AG20443 (cell line): ENCODE measurements around the gene GREM2.

Experiments used
- DNase-seq: peaks from one replicate; pipeline ENCODE4 v3.0.0; 2012; ENCODE audit warnings: low spot score, mixed read lengths

The GREM2 gene

DNA sequence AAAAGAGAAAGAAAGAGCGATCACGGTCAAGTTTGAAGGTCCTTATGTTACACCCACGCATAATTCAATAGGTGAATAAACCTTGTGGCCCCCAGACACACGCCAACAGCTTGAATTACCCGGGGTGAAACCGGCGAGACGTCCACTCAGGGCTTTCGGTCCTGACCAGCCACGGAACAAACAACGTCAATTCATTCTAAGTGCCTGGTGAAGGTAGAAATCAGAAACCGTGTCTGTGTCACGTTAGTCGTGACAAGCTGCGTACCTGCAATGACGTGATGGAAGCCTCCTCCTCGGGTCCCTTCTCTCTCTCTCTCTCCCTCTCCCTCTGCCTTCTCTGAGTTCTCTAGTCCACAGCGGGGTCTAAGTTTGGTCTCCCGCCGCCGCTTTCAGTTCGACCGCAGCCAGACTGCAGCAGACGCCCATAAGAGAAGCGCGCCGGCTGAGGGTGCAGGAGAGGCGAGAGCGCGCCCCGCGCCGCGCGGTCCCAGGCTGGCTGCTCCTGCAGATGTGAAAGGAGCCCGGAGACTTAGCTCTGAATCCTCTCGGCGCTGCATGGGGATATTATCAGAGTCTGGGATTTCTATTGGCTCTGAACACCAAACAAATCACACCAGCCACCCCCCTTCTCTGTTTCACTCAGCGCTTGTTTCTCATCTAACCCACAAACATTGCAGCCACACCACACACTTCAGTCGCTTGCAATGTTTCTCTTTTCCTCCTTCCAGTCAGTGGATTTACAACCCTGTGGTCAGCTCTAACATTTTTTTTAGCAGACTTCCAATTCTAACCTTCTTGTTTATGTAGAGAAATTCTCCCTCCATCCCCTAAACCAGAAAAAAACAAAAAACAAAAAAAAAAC, at the start of gene GREM2:
Gene GREM2 (minus strand): TSS at position 537 of the 862 bp plus-strand sequence. CDS start 118,680 bp downstream, outside the sequence.
- peak; percentile 92 for DNase-seq

DNA sequence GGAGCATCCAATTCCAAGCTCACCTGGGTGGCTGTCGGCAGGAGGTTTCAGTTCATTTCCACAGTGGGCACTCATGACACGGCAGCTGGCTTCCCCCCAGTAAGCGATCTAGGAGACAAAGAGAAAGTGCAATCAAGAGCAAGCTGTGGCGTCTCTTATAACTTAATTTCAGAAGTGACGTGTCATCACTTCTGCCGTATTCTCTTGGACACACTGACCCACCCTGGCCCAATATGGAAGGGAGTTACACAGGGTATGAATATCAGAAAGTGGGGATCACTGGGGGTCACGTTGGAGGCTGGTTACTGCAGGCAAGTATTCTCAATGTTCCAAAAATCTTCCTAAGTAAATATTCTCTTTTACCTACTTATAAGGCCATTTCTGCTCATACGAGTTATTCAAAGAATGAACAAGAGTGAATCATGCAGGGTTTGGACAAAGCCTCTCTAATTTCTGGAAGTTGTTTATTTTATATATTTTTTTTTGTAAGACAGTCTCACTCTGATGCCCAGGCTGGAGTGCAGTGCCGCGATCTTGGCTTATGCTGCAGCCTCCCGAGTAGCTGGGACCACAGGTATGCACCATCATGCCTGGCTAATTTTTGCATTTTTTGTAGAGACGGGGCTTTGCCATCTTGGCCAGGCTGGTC, 46.5 kb upstream of the GREM2 start:
- peak; percentile 23 for DNase-seq

DNA sequence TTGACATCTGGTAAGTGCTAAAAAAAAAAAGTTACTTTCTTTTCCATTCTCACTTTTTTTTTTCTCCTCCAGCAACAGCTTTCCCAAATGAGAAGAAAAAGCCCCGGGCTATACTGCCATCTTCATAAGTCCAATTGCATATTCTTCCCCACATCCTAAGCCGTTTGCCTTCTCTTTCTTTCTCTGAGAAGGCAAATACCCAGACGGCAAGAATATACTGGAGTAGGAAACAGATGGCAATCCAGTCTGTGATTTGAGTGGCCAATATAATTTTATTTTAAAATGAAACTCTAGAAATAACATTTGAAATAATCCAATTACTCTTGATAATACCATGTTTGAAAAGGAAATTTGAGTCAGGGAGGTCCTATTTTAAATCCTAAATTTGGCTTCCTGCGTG, 44.6 kb upstream of the GREM2 start:
- no peak for DNase-seq

DNA sequence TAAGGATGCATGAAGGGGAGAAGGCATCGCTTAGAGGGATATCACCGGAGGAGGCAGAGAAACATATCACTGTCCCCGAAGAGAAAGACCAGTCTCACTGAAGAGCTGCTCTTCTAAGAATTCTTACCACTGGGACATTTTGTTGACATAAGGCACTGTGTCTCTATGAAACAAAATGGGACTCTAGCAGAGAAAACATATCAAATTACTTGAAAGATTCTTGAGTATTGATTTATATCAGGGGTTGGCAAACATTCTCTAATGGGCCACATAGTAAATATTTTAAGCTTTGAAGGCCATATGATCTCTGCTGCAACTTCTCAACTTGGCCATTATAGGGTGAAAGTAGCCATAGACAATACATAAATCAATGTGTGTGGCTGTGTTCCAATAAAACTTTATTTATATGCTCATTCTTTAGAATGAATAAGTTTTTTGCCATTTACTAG, 41.0 kb upstream of the GREM2 start:
- DNase-seq: no peak

DNA sequence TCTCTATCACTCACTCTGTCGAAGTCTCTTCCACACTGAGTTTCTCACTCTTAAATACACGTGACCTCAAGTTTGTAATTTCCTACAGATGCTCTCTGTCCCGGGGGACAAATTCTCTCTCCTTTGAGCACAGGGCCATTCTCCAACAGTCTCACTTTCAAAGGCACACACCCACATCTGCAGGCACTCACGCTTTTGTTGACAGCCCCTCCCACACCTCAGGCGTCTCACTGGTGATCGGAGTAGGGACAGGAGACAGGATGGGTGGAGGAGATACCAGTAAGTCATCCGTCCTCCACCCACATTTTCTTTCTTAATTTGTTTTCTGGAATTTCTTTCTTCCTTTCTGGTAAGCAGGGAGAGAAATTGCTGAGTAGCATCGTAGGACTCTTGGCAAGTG, 40.6 kb upstream of the GREM2 start:
- peak; percentile 74 for DNase-seq

- no peak for DNase-seq
Measured at GRCh38 chr1:240650877-240651276, 38.9 kb upstream of the GREM2 start.

GRCh38 chr1:240649733-240650721, 38.1 kb upstream of the GREM2 start:
- DNase-seq: no peak

- no peak for DNase-seq
Measured at GRCh38 chr1:240646571-240647240, 34.8 kb upstream of the GREM2 start.

DNA sequence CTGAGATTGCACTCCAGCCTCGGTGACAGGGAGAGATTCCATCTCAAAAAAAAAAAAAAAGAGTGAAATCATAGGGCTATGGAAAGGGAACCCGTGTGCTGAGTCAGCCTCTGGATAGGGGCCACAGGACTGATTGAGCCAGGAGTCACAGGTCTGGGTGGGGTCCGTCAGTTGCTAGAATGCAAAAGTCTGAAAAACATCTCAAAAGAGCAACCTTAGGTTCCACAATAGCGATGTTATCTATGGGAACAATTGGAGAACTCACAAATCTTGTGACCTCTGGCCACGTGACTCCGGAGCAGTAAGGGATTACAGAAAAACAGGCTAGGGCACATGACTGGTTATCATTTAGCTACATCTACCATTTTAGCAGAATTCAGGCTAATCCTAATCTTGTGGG, 32.8 kb upstream of the GREM2 start:
- no peak for DNase-seq

GRCh38 chr1:240635466-240636256, 23.7 kb upstream of the GREM2 start:
- peak; percentile 25 for DNase-seq

DNA sequence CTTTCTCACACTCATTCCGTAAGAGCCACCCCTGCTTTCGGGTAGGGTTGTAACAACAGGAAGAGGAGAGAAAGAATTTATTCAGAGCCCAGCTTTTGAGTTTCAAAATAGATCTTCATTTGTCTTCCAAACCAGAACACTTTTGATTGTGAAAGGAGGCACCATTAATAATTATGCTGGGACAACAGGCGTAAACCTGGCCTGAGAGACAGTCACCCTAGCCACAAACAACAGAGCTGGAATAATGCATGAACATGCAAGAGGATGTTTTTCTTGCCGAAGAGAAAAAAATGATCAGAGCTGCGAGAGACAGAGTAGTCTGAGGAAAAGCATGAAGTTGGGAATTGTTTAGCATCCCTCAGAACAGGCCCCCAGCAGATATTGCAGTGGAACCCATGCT, 18.5 kb upstream of the GREM2 start:
- DNase-seq: no peak

DNA sequence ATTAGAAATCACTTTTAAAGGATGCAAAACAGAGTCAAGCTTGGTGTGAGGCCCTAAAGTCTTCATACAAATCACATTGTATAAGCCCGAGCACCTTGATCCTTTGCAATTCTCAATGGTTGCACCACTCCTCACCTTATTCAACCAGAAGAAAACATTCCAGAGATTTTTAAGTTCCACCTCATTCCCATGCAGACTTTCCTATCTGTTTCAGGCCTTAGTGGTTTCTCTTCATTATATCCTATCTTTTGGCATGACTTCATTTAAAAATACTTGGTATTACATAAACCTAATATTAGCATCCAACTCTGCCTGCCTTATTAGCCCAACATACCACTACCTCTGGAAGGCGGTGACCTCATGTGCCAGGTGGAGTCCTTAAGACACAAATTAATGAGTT, 9.3 kb upstream of the GREM2 start:
- no peak for DNase-seq

DNA sequence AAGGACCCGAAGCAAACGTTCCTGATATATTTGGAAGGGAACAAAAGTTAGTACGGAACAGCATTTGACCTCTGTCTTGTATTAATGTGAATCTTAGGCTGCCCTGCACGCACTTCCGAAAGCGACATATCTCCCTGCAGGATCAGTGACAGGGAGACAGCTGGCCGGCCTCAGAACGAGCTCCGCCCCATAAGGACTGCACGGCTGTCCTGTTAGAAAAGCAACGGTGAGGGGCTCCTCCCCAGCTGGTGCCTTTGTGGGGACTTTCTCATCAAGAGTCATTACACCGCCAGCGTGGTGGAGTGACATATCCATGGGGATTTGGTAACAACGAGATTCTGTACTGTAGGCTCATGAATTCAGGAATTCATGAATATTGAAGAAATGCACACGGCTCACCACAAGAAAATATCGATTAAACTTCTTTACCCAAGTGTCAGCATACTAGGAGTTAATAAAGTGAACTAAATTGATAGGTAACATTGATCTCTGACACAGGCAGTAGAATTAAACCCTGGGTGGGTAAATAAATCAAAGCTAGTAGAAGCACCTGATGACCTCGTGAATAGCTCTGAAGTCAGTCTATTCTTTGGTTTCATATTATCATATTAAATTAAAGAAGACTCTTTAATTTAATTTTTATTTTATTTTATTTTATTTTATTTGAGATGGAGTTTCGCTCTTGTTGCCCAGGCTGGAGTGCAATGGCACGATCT, 8.1 kb upstream of the GREM2 start:
- no peak for DNase-seq

- DNase-seq: no peak
Measured at GRCh38 chr1:240619357-240619756, 7.4 kb upstream of the GREM2 start.

DNA sequence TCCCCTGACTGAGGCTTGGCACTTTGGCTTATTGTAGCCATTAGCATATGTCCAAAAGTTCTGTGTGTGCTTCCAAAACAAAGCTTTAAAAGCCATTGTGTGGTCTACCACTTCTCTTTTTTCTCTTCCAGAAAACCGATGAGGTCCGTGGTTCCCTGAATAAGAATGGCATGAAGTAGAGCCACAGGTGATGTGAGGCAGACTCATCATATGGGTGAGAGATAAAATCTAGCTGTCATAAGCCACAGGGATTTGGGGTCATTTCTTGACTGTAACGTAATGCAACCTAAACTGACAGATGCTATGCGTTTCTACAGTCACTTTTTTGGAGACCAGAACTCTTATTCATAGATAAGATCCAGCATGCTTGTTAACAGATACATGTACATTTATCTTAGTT, 7.0 kb upstream of the GREM2 start:
- DNase-seq: no peak

DNA sequence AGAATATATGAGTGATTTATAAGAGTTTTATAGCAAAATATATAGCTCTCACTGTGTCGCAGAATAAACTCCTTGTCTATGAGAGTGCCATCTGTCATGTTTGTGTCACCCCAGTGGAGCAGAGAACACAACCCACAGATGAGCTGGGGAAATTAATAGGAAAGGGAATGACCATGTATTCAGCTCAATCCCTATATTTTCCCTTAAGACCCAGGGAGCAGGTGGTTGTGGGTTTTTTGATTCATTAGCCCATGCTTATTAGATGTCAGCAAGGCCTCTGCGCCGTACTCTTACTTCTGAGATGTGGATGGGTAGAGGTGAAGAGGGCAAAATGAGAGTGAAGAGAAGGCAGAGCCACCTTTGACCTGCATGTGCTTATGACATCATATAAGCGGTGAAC, 4.1 kb upstream of the GREM2 start:
- DNase-seq: no peak

GRCh38 chr1:240613356-240614142, 1.6 kb upstream of the GREM2 start:
- no peak for DNase-seq

- DNase-seq: no peak
Measured at GRCh38 chr1:240612811-240613210, 856 bp upstream of the GREM2 start.

- no peak for DNase-seq
Measured at GRCh38 chr1:240611228-240611618, 732 bp downstream of the GREM2 start.
